ENCODE data around the gene GAS7. TPM values are rescaled to one million over a fixed set of nuclear protein-coding genes. Genes with fewer than 3 reads are reported as not detected.
"Not testable (repeated sequence)": the region's sequence is repeated elsewhere in the genome, so short reads cannot be mapped to it uniquely, and the experiment has no call there.

GAS7 gene
- total RNA-seq, 6 donors from 2014 or later, result 19.9 to 87.1 (median 41.5) TPM

DNA sequence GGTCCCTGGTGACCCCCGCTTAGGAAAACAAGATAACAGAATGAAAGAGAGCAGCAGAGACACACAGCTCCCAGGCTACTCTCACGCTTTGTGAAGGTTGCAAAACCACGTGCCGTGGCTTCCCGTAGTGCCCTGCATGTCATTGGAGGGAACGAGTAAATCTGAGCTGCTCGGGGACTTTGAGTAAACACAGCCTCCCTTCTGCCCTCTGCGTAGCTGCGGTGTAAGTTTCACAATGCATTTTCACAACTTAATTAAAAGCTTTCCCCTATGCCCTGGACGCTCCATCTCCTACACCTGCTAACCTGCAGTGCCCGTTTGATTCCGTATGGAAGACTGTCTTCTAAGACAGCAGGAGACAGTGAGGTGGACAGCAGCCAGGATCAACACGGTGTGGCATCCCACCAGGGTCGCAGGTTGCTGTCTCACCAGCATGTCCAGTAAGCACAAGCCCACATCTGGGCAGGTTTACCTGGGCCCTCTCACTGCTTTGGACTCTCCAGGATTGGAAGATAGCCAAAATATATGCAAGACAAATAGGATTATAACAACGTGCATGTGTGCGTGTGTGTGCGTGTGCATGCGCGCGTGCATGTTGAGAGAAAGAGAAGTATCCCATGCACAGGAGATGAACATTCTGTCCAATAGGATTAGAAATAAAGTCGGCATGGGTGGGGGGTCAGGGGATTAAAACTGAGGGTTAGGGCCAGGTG lies 177.0 kb downstream of the GAS7 start:
- H3K4me1 ChIP-seq, result peaks cover 6 to 29% (median 17%) of the 10 kb centered on the region in 4 donors
- TF ChIP-seq POLR2AphosphoS5 (IDR thresholded peaks at IDR 0.05) (peak; percentile 52 to 53), EP300 (IDR thresholded peaks at IDR 0.05) (no peak)
- peak; percentile 52 to 64 for ATAC-seq (ENCODE audit: low FRiP score in 2 of 2)
- H3K27ac ChIP-seq, result peak overlapping the region in 3 of 4 donors; percentile 36 to 63 (median 50)
- no peak overlapping the region for H3K4me3 ChIP-seq
- DNase-seq, result peak in 1 of 2 donors; percentile 80
- H3K27me3 ChIP-seq, result no peaks in the 10 kb centered on the region
- 36 to 44% methylated on average over 21 of the region's 21 CpGs for WGBS, 2 donors
- H3K36me3 ChIP-seq, result no peaks in the 10 kb centered on the region
- H3K9me3 ChIP-seq, result no peaks in the 10 kb centered on the region

DNA sequence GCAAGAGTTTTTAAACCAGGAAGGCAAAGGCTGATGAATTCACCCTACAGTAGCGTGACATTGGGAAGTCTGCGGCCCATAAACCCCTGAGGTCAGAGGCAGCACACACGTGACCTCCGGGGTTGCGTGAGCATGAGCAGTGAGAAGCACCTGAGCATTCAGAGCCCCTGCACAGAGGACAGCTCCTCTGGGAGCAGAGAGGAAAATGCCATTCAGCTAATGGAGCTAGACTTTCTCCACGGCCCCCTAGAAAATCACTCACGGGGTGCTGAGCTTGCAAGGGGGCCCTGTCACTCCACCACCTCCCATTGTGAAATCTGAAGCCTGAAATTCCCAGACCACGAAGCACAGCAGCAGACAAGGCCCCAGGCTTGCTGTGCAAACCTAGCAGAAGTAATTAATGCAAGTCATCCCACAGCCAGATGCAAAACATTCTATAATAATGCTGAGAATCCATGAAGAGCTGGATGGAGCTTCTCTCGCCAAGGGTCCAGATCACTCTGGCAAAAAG lies 178.4 kb downstream of the GAS7 start:
- Histone ChIP-seq H3K27me3 (no peaks in the 10 kb centered on the region), H3K4me1 (peaks cover 6 to 29% (median 17%) of the 10 kb centered on the region in 4 donors), H3K36me3 (no peaks in the 10 kb centered on the region), H3K27ac (peak overlapping the region in 3 of 4 donors; percentile 45 to 56 (median 49)), H3K9me3 (no peaks in the 10 kb centered on the region), H3K4me3 (no peak overlapping the region)
- no peak for TF ChIP-seq CTCF (IDR thresholded peaks at IDR 0.05)
- no peak for TF ChIP-seq EP300 (IDR thresholded peaks at IDR 0.05)
- no peak for TF ChIP-seq POLR2AphosphoS5 (IDR thresholded peaks at IDR 0.05)
- TF ChIP-seq POLR2A (IDR thresholded peaks at IDR 0.05), result no peak
- WGBS, 2 donors, result 48 to 68% methylated on average over 8 to 9 of the region's 9 CpGs
- DNase-seq (peak in 1 of 2 donors; percentile 62), ATAC-seq (ENCODE audit: low FRiP score in 2 of 2) (peak in 1 of 2 donors; percentile 13)

GRCh38 chr17:10018461-10018891 lies 179.9 kb downstream of the GAS7 start:
- no peaks in the 10 kb centered on the region for H3K27me3 ChIP-seq
- 33 to 38% methylated on average over 7 of the region's 7 CpGs for WGBS, 2 donors
- no peak overlapping the region for H3K4me3 ChIP-seq
- no peaks in the 10 kb centered on the region for H3K36me3 ChIP-seq
- no peaks in the 10 kb centered on the region for H3K9me3 ChIP-seq
- peak; percentile 61 to 69 for ATAC-seq (ENCODE audit: low FRiP score in 2 of 2)
- no peak for DNase-seq
- H3K4me1 ChIP-seq, result peaks cover 6 to 29% (median 17%) of the 10 kb centered on the region in 4 donors
- peak in 1 of 2 donors; percentile 15 for TF ChIP-seq POLR2AphosphoS5 (IDR thresholded peaks at IDR 0.05)
- no peak for TF ChIP-seq POLR2A (IDR thresholded peaks at IDR 0.05)
- TF ChIP-seq CTCF (IDR thresholded peaks at IDR 0.05), result no peak
- peak in 2 of 4 donors; percentile 7 to 68 for TF ChIP-seq EP300 (IDR thresholded peaks at IDR 0.05)
- peak overlapping the region; percentile 50 to 65 (median 58) for H3K27ac ChIP-seq

DNA sequence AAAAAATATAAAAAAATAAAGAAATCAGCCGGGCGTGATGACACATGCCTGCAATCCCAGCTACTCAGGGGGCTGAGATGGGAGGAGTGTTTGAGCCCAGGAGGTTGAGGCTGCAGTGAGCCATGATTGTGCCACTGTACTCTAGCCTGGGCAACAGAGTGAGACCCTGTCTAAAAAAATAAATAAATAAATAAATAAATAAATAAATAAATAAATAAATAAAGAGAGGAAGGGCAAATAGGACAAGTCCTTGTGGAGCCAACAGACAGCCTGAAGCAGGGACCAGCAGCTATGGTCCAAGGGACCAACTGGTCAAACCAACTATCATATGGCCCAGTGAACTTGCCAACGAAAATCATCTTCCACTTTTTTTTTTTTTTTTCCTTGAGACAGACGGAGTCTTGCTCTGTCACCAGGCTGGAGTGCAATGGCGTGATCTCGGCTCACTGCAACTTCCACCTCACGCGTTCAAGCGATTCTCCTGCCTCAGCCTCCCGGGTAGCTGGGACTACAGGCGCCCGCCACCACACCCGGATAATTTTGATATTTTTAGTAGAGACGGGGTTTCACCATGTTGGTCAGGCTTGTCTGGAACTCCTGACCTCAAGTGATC lies 181.3 kb downstream of the GAS7 start:
- not testable (repeated sequence) for H3K36me3 ChIP-seq; H3K27me3 ChIP-seq; ATAC-seq (ENCODE audit: low FRiP score in 2 of 2); DNase-seq; H3K4me3 ChIP-seq; H3K9me3 ChIP-seq
- H3K4me1 ChIP-seq, result peaks cover 7 to 30% (median 20%) of the 10 kb centered on the region in 4 donors
- H3K27ac ChIP-seq, result peak overlapping the region in 2 of 4 donors; percentile 50 to 60
- WGBS, 2 donors, result 82 to 87% methylated on average over 14 of the region's 14 CpGs

DNA sequence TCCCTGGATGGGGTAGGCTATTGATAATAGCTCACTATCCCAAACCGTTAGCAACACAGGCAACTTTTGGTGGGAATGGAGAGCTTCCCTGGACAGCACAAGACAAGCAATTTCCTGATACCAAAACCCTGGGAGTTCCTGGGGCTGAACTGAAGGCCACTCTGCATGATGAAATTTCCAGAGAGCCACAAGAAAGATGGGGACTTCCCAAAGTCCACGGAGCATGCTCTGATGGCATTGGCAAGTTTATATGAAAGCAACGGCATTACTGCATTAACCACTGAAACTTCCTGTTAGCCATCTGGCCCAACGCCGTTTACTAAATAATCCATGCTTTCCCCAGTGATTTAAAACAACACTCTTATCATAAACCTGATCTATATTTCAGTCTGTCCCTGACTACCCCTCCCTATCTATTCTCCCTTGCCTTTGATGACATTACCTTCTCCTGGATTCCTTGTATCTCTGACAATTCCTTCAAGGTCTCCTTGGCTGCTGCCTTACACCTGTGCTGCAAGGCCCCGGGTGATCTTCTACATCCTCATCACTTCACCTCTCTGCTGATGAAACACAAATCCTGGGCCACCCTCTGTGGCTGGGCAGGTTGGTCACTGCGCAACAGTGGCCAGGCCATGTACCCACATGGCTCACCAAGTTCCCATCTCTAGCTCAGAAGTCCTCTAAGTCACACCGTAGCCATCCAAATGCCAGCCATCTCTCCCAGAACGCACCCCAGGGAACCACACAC lies 184.9 kb downstream of the GAS7 start:
- ATAC-seq (ENCODE audit: low FRiP score in 2 of 2), result peak; percentile 55 to 63
- H3K27ac ChIP-seq, result peak overlapping the region in 3 of 4 donors; percentile 10 to 32 (median 17)
- WGBS, 2 donors, result 54 to 59% methylated on average over 9 of the region's 9 CpGs

More for the DNA sequence above, 184.9 kb downstream of the GAS7 start:
- no peaks in the 10 kb centered on the region for H3K27me3 ChIP-seq
- peak in 1 of 2 donors; percentile 48 for DNase-seq
- TF ChIP-seq CTCF (IDR thresholded peaks at IDR 0.05) (no peak), POLR2A (IDR thresholded peaks at IDR 0.05) (no peak), EP300 (IDR thresholded peaks at IDR 0.05) (no peak), POLR2AphosphoS5 (IDR thresholded peaks at IDR 0.05) (peak in 1 of 2 donors; percentile 14)
- H3K4me1 ChIP-seq, result peaks cover 0 to 7% (median 3%) of the 10 kb centered on the region in 4 donors
- no peak overlapping the region for H3K4me3 ChIP-seq
- no peaks in the 10 kb centered on the region for H3K36me3 ChIP-seq
- H3K9me3 ChIP-seq, result no peaks in the 10 kb centered on the region
